ENCODE results near the gene STK32A. TPM values are rescaled to one million over a fixed set of nuclear protein-coding genes. Genes with fewer than 3 reads are reported as not detected.

STK32A gene
- polyA plus RNA-seq, 1 donor (not counting 4 experiments of a cell fraction or from before 2014, with no cell fraction given) = 0.01 TPM

- H2AFZ ChIP-seq (ENCODE audit: control insufficient read depth, low read length) = no peak overlapping the region
- dilution Hi-C loops (cut with MboI; ENCODE audit: extremely low pct_ligation_motif_present, low sequenced_read_pairs) = no loop called here
- FAIRE-seq (no peak), DNase-seq (ENCODE audit: low read depth, low spot score) (no peak)
- H3K9me1 ChIP-seq (ENCODE audit: control insufficient read depth, extremely low read depth, insufficient read depth, low read length) = no peaks in the 10 kb centered on the region
- no peak overlapping the region for H3K27ac ChIP-seq (ENCODE audit: control insufficient read depth, insufficient read depth, low read length)
- H3K79me2 ChIP-seq (ENCODE audit: control insufficient read depth, insufficient read depth, low read length) = no peaks in the 10 kb centered on the region
- no peak overlapping the region for H3K4me3 ChIP-seq (ENCODE audit: control insufficient read depth in 2 of 3, extremely low read depth in 1 of 3, insufficient read depth in 2 of 3, low read depth in 1 of 3, low read length in 3 of 3)
- H3K4me1 ChIP-seq (ENCODE audit: control insufficient read depth, extremely low read depth, insufficient read depth, low read length) = no peaks in the 10 kb centered on the region
- H3K9ac ChIP-seq (ENCODE audit: control insufficient read depth, extremely low read depth, insufficient read depth, low read length) = no peak overlapping the region
- no peaks in the 10 kb centered on the region for H4K20me1 ChIP-seq (ENCODE audit: control insufficient read depth, extremely low read depth, insufficient read depth, low read length)
- no peaks in the 10 kb centered on the region for H3K36me3 ChIP-seq (ENCODE audit: control insufficient read depth in 2 of 2, extremely low read depth in 1 of 2, insufficient read depth in 2 of 2, low read length in 2 of 2)
- no peak for TF ChIP-seq CTCF (optimal IDR thresholded peaks at IDR 0.05 in 1 of 3, IDR thresholded peaks at IDR 0.05 in 1 of 3, conservative IDR thresholded peaks at IDR 0.05 in 1 of 3; ENCODE audit: extremely low read depth in 1 of 3, insufficient read depth in 2 of 3, low read length in 3 of 3)
- TF ChIP-seq EZH2 (IDR thresholded peaks at IDR 0.05; ENCODE audit: low read length) = no peak
- no peaks in the 10 kb centered on the region for H3K9me3 ChIP-seq (ENCODE audit: control insufficient read depth, low read depth, low read length)
- H3K27me3 ChIP-seq (ENCODE audit: control insufficient read depth, extremely low read depth, insufficient read depth, low read length) = no peaks in the 10 kb centered on the region
- no peak overlapping the region for H3K4me2 ChIP-seq (ENCODE audit: control insufficient read depth, extremely low read depth, insufficient read depth, low read depth, low read length)
These were observed 140.3 kb downstream of the STK32A start for GRCh38 chr5:147375151-147375550.

GRCh38 chr5:147377682-147378081 is 142.9 kb downstream of the STK32A start:
- TF ChIP-seq EZH2 (IDR thresholded peaks at IDR 0.05; ENCODE audit: low read length) (no peak), CTCF (optimal IDR thresholded peaks at IDR 0.05 in 1 of 3, IDR thresholded peaks at IDR 0.05 in 1 of 3, conservative IDR thresholded peaks at IDR 0.05 in 1 of 3; ENCODE audit: extremely low read depth in 1 of 3, insufficient read depth in 2 of 3, low read length in 3 of 3) (no peak)
- no peak for FAIRE-seq
- dilution Hi-C loops (cut with MboI; ENCODE audit: extremely low pct_ligation_motif_present, low sequenced_read_pairs) = no loop called here

More at GRCh38 chr5:147377682-147378081, 142.9 kb downstream of the STK32A start:
- H4K20me1 ChIP-seq (ENCODE audit: control insufficient read depth, extremely low read depth, insufficient read depth, low read length) = no peaks in the 10 kb centered on the region
- no peak for DNase-seq (ENCODE audit: low read depth, low spot score)
- H3K9me1 ChIP-seq (ENCODE audit: control insufficient read depth, extremely low read depth, insufficient read depth, low read length) = no peaks in the 10 kb centered on the region
- no peaks in the 10 kb centered on the region for H3K9me3 ChIP-seq (ENCODE audit: control insufficient read depth, low read depth, low read length)
- H3K27me3 ChIP-seq (ENCODE audit: control insufficient read depth, extremely low read depth, insufficient read depth, low read length) = no peaks in the 10 kb centered on the region
- H3K4me1 ChIP-seq (ENCODE audit: control insufficient read depth, extremely low read depth, insufficient read depth, low read length) = no peaks in the 10 kb centered on the region
- no peak overlapping the region for H3K4me3 ChIP-seq (ENCODE audit: control insufficient read depth in 2 of 3, extremely low read depth in 1 of 3, insufficient read depth in 2 of 3, low read depth in 1 of 3, low read length in 3 of 3)
- no peak overlapping the region for H3K4me2 ChIP-seq (ENCODE audit: control insufficient read depth, extremely low read depth, insufficient read depth, low read depth, low read length)
- no peaks in the 10 kb centered on the region for H3K79me2 ChIP-seq (ENCODE audit: control insufficient read depth, insufficient read depth, low read length)
- H3K9ac ChIP-seq (ENCODE audit: control insufficient read depth, extremely low read depth, insufficient read depth, low read length) = no peak overlapping the region
- no peaks in the 10 kb centered on the region for H3K36me3 ChIP-seq (ENCODE audit: control insufficient read depth in 2 of 2, extremely low read depth in 1 of 2, insufficient read depth in 2 of 2, low read length in 2 of 2)
- no peak overlapping the region for H3K27ac ChIP-seq (ENCODE audit: control insufficient read depth, insufficient read depth, low read length)
- H2AFZ ChIP-seq (ENCODE audit: control insufficient read depth, low read length) = no peak overlapping the region

All from keratinocyte (primary cell).